ENCODE results near the gene ATP2A1. TPM values are rescaled to one million over a fixed set of nuclear protein-coding genes. Genes with fewer than 3 reads are reported as not detected.
"Not testable (repeated sequence)": the region's sequence is repeated elsewhere in the genome, so short reads cannot be mapped to it uniquely, and the experiment has no call there.

ATP2A1 gene
- polyA plus RNA-seq, 1 donor = 7.0 TPM

DNA sequence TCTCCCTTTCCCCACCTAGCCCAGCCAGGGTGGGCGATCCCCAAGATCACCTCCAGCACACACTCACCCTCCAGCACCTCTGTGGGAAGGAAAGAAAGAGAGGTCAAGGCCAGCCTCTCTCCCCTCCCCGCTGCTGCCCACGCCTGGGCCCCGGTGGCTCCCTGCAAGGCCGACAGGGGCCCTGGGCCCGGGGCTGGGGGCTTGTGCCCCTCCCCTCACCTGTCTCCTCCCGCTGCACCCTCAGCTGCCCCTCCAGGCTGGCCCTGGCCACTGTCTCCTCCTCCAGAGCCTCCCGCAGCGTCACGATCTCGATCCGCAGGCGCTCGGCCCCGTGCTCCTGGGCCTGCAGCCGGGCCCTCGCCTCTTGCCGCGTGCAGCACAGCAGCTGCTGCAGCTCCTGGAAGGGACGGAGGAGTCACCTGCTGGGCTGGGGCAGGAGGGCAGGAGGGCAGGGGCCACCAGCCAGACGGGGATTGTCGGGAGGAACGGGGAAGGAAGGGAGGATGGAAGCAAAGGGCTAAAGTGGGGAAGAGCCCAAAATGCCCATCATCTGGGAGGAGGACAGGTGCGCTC, 27.6 kb downstream of the ATP2A1 start:
- DNase-seq = no peak

GRCh38 chr16:28910086-28911031, 32.1 kb downstream of the ATP2A1 start:
- DNase-seq = no peak

- DNase-seq = no peak
These were observed 34.3 kb downstream of the ATP2A1 start for GRCh38 chr16:28912558-28912957.

DNA sequence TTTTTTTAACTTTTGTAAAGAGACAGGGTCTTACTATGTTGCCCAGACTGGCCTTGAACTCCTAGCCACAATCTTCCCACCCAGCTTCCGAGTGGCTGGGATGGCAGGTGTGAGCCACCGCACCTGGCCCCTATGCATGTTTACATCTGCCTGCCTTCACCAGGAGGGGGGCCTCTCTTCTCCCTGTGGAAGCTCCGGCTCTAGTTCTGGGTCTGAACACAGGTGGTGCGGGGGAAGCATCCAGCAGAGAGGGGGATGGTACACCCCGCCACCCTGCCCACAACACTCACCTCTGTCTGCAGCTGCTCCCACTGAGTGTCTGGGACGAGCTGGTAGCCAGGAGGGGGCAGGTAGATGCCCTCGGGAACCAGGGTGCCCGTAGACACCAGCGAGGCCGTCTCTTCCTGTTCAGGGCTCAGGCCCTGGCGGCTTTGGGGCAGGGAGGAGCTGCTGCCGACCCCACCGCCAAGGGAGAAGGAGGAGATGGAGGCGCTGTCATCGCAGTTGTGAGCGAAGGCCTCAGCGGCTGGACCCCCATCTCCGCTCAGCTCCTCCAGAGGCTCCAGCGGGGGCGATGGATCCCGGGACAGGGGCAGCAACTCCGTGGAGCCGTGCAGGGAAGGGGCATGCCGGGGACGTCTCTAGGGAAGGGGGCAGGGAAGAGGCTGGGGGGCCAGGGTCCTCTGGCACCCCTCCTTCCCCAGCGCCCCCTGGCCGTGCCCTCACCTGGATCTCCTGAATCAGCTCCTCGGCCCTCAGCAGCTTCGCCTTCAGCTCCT, 35.8 kb downstream of the ATP2A1 start:
- DNase-seq = no peak

DNA sequence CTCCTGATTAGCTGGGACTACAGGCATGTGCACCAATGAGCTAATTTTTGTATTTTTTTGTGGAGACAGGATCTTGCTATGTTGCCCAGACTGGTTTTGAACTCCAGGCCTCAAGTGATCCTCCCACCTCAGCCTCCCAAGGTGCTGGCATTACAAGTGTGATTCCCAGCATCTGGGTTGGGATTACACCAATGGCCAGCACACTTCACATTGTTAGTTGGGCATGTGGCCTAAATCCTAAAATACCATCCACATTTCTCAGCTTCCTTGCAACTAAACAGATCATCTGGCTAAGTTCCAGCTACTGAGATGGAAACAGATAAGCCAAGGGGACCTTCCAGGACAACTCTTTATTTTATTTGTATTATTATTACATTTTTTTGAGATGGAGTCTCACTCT, 36.9 kb downstream of the ATP2A1 start:
- no peak for DNase-seq

DNA sequence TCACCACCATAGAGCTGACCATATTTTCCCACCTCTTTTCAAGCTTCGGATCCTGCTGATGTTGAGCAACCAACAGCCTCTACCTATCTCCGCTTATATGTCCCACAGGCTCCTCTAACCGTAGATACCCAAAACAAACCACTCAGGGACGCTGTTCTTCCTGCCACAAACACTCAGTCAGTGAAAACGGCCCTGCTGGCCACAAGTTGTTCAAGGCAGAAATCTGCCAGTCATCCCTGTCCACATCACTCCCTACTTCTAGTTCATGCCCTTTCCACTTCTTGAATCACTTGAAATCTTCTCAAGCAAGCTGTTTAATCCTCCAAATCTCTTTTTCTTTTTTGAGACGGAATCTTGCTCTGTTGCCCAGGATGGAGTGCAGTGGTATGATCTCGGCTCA, 38.8 kb downstream of the ATP2A1 start:
- no peak for DNase-seq

DNA sequence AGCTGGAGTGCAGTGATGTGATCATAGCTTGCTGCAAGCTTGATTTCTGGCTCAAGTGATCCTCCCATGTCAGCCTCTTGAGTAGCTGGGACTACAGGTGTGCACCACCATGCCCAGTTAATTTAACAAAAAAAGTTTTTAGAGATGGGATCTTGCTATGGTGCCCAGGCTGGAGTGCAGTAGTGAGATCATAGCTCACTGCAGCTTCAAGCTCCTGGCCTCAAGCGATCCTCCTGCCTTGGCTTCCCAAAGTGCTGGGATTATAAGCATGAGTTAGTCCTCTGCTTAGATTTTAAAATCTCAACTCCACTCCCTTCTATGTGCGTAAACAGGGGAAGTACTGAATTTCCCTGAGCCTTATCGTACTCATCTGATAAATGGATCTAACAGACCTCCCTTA, 40.4 kb downstream of the ATP2A1 start:
- DNase-seq = no peak

- no peak for DNase-seq
These were observed 44.9 kb downstream of the ATP2A1 start for GRCh38 chr16:28923231-28923587.

DNA sequence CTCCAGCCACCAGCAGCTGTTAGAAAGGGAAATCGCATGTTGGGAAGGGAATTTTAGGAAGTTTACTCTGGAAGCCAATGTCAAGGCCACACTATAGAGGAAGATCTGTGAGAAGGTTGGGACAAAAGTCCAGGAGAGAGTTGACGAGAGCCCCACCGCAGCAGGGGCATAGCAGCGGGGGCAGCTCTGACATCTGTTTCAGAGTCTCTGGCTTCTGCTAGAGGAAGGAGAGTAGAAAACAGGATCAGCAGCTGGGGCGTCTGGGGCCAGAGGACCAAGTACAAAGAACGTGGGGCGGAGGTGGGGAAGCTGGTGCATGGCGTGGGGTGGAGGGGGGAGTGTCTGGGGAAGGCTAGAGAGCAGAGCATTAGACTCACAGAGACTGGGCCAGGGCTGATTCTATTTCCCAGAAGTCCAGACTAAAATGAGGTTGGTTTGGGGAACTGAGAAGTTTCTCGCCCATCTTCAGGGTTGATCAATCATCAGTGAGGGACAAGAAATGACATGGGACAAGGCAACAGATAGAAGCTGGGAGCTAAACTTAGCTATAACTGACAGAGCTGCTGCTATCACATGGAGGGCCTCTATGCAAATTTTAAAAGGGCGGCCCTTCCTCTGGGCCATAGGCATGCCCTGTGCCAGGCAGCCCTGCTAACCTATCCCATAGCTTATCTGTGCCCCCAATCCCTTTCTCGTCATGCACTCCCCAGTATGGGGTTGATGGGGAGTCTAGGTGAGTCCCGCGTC, 45.5 kb downstream of the ATP2A1 start:
- DNase-seq = no peak

- DNase-seq = no peak
These were observed 46.1 kb downstream of the ATP2A1 start for GRCh38 chr16:28924399-28924761.

DNA sequence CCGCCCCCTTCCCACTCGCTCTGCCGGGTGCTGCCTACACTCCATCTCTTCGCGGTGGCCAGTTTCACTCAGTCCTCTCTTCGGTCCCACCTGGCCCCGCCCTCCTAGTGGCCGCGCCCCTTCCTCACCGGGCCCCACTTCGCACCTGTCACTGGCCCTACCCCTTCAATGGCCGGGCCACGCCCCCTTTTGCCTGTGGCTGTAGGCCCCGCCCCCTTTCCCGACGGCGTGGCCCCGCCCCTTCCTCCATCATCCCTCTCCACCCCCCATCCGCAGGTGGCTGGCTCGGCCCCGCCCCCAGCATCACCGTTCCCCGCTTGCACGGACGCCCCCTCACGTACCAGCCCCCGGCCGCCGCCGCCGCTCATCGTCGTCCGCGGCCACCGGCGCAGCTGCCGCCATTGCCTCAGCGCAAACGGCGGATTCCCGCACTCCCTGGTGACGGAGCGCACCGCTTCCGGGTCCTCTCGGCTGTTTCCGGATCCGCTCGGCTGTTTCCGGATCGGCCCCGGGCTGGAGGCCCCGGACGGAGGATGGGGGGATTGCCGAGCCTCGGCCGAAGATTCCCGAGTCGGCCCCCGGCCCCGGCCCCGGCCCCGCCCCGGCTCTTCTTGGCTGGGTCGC, 46.6 kb downstream of the ATP2A1 start, which contains the start of gene RABEP2:
Gene RABEP2, minus strand, starts transcription at position 477 of the 624 bp plus-strand sequence. Its CDS starts 75 bp downstream, at position 402.
- DNase-seq = peak; percentile 89

DNA sequence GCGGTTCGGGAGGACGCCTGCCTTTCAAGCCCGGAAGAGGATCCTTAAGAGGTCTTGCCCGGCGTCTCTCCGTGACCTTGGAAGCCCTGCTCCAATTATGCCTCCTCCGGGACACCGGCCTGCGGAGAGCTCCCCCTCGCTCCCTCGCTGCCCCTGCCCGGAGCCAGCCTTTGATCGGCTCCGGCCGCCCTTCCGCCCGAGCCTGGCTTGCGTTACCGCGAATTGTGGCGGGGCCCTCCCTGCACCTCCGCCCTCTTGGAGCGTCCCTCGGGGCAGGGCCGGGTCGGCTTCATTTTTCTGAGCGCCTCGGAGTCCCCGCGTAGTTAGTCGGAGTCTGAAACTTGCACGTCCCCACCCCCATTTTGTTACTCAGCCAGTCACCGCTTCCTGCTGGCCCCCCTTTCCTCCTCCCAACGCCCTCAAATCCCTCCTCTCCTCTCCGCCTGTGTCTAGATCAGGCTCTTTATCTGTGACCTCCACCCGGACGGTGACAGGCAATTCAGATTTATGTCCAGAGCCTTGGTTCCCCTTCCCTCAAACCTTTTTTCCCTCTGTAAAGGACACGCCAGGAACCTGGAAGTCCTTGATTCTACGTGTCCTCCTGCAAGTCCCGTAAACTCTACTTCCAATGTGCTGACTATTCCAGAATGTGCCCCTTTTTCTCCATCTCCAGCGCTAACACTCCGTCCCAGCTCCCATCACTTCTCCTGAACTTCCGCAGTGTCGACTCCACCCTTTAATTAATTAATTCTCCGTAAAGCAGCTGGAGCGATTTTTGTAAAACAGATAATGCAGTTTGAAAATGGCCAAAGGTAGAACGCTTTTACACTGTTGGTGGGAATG, 47.3 kb downstream of the ATP2A1 start:
- peak; percentile 86 for DNase-seq

DNA sequence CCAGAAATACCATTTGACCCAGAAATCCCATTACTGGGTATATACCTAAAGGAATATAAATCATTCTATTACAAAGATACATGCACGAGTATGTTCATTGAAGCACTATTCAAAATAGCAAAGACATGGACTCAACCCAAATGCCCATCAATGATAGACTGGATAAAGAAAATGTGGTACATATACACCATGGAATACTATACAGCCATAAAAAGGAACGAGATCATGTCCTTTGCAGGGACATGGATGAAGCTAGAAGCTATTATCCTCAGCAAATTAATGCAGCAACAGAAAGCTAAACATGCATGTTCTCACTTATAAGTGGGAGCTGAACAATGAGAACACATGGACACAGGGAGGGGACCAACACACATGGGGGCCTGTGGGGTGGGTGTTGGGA, 48.0 kb downstream of the ATP2A1 start:
- not testable (repeated sequence) for DNase-seq

GRCh38 chr16:28927815-28928214, 49.5 kb downstream of the ATP2A1 start:
- no peak for DNase-seq

- no peak for DNase-seq
These were observed 51.9 kb downstream of the ATP2A1 start for GRCh38 chr16:28930203-28930602.

DNA sequence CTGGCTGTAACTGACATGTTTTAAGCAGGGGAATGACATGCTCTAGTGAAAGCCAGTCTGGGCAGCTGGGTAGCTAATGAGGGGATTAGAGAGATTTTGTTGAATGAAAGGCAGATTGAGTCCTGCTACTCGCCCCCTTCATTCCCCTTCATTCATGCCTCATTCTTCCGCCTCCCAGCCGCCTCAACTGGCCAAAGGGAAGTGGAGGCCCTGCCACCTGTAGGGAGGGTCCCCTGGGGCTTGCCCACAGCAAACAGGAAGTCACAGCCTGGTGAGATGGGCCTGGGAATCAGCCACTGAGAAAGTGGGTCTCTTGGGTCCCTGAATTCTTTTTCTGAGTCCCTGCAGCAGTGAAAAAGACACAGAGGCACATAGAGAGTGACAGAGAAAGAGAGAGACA, 52.4 kb downstream of the ATP2A1 start:
- no peak for DNase-seq

DNA sequence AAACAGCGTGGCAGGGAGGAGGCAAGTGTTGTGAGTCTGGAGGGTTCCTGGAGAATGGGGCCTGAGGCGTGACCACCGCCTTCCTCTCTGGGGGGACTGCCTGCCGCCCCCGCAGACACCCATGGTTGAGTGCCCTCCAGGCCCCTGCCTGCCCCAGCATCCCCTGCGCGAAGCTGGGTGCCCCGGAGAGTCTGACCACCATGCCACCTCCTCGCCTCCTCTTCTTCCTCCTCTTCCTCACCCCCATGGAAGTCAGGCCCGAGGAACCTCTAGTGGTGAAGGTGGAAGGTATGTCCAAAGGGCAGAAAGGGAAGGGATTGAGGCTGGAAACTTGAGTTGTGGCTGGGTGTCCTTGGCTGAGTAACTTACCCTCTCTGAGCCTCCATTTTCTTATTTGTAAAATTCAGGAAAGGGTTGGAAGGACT, 53.5 kb downstream of the ATP2A1 start, which contains the start of gene CD19:
Gene CD19, plus strand, starts transcription at position 171 of the 425 bp plus-strand sequence. Its CDS starts 30 bp downstream, at position 201.
- DNase-seq = no peak

DNA sequence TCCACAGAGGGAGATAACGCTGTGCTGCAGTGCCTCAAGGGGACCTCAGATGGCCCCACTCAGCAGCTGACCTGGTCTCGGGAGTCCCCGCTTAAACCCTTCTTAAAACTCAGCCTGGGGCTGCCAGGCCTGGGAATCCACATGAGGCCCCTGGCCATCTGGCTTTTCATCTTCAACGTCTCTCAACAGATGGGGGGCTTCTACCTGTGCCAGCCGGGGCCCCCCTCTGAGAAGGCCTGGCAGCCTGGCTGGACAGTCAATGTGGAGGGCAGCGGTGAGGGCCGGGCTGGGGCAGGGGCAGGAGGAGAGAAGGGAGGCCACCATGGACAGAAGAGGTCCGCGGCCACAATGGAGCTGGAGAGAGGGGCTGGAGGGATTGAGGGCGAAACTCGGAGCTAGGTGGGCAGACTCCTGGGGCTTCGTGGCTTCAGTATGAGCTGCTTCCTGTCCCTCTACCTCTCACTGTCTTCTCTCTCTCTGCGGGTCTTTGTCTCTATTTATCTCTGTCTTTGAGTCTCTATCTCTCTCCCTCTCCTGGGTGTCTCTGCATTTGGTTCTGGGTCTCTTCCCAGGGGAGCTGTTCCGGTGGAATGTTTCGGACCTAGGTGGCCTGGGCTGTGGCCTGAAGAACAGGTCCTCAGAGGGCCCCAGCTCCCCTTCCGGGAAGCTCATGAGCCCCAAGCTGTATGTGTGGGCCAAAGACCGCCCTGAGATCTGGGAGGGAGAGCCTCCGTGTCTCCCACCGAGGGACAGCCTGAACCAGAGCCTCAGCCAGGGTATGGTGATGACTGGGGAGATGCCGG, 54.3 kb downstream of the ATP2A1 start:
- no peak for DNase-seq

DNA sequence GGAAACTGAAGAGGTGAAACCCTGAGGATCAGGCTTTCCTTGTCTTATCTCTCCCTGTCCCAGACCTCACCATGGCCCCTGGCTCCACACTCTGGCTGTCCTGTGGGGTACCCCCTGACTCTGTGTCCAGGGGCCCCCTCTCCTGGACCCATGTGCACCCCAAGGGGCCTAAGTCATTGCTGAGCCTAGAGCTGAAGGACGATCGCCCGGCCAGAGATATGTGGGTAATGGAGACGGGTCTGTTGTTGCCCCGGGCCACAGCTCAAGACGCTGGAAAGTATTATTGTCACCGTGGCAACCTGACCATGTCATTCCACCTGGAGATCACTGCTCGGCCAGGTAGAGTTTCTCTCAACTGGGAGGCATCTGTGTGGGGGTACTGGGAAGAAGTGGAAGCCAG, 54.9 kb downstream of the ATP2A1 start:
- DNase-seq = no peak

DNA sequence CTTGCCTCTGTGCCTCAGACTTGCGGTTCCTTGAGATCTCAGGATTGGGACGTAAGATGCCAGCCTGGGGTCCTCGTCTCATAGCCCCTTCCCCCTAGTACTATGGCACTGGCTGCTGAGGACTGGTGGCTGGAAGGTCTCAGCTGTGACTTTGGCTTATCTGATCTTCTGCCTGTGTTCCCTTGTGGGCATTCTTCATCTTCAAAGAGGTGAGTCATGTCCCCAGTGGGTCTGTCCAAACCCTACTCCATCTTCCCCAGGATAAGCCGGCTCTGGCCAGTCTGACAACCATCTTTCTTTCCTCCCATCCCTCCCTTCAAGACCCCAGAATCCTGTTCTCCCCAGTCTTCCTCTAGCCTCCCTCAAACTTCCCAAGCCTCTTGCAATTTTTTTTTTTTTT, 57.1 kb downstream of the ATP2A1 start:
- no peak for DNase-seq

Data from left kidney (tissue), 2 donors.